SK-N-SH treated with all-trans-retinoic acid at 6 μM for 48 hours (cell line): ENCODE measurements around the gene PARL.

Source experiments
- ARNTL ChIP-seq: fragments of 450-650 bp; formaldehyde crosslinking; IDR thresholded peaks from 2 replicates; pipeline ENCODE4 v1.5.0; 2020; ENCODE audit warnings: low read depth, mild to moderate bottlenecking, moderate library complexity, borderline replicate concordance
- CREB5 ChIP-seq: fragments of 250-450 bp; sonication (Bioruptor Pico); IDR thresholded peaks from 2 replicates; pipeline ENCODE4 v1.5.1; 2020; ENCODE audit warnings: low read depth, mild to moderate bottlenecking, moderate library complexity
- ESRRG ChIP-seq: fragments of 250-450 bp; sonication (Bioruptor Pico); IDR thresholded peaks from 2 replicates; pipeline ENCODE4 v1.6.1; 2021; ENCODE audit warnings: mild to moderate bottlenecking
- RARB ChIP-seq: fragments of 250-450 bp; sonication (Bioruptor Pico); IDR thresholded peaks from 2 replicates; pipeline ENCODE4 v1.8.0; 2021; ENCODE audit warnings: mild to moderate bottlenecking, moderate library complexity
- TCF4 ChIP-seq: fragments of 250-450 bp; sonication (Bioruptor Pico); IDR thresholded peaks from 2 replicates; pipeline ENCODE4 v1.8.0; 2021; ENCODE audit warnings: mild to moderate bottlenecking, moderate library complexity, borderline replicate concordance
- TOX ChIP-seq: fragments of 250-450 bp; sonication (Bioruptor Pico); IDR thresholded peaks from 2 replicates; pipeline ENCODE4 v1.8.0; 2021; ENCODE audit warnings: mild to moderate bottlenecking, moderate library complexity, borderline replicate concordance
- ZC3H10 ChIP-seq: fragments of 250-450 bp; sonication (Bioruptor Pico); IDR thresholded peaks from 2 replicates; pipeline ENCODE4 v1.5.1; 2021; ENCODE audit warnings: mild to moderate bottlenecking, moderate library complexity
- ZNF8 ChIP-seq: fragments of 450-650 bp; formaldehyde crosslinking; IDR thresholded peaks from 2 replicates; pipeline ENCODE4 v1.5.0; 2020; ENCODE audit warnings: mild to moderate bottlenecking, moderate library complexity
- TF ChIP-seq, protein P1 (sequence below): fragments of 250-450 bp; sonication (Bioruptor Pico); IDR thresholded peaks from 2 replicates; pipeline ENCODE4 v1.8.0; 2020; ENCODE audit warnings: mild to moderate bottlenecking, moderate library complexity, borderline replicate concordance
- TF ChIP-seq, protein P2 (sequence below): fragments of 250-450 bp; sonication (Bioruptor Pico); IDR thresholded peaks from 2 replicates; pipeline ENCODE4 v1.5.1; 2021; ENCODE audit warnings: mild to moderate bottlenecking, moderate library complexity

- TF ChIP-seq, protein P1, sequence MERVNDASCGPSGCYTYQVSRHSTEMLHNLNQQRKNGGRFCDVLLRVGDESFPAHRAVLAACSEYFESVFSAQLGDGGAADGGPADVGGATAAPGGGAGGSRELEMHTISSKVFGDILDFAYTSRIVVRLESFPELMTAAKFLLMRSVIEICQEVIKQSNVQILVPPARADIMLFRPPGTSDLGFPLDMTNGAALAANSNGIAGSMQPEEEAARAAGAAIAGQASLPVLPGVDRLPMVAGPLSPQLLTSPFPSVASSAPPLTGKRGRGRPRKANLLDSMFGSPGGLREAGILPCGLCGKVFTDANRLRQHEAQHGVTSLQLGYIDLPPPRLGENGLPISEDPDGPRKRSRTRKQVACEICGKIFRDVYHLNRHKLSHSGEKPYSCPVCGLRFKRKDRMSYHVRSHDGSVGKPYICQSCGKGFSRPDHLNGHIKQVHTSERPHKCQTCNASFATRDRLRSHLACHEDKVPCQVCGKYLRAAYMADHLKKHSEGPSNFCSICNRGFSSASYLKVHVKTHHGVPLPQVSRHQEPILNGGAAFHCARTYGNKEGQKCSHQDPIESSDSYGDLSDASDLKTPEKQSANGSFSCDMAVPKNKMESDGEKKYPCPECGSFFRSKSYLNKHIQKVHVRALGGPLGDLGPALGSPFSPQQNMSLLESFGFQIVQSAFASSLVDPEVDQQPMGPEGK: no peak
- TF ChIP-seq ARNTL: no peak
- no peak for TF ChIP-seq TOX (CRISPR knock-in tag)
- TF ChIP-seq ZC3H10 (CRISPR knock-in tag): no peak
- TF ChIP-seq RARB (CRISPR knock-in tag): no peak
- TF ChIP-seq, protein P2, sequence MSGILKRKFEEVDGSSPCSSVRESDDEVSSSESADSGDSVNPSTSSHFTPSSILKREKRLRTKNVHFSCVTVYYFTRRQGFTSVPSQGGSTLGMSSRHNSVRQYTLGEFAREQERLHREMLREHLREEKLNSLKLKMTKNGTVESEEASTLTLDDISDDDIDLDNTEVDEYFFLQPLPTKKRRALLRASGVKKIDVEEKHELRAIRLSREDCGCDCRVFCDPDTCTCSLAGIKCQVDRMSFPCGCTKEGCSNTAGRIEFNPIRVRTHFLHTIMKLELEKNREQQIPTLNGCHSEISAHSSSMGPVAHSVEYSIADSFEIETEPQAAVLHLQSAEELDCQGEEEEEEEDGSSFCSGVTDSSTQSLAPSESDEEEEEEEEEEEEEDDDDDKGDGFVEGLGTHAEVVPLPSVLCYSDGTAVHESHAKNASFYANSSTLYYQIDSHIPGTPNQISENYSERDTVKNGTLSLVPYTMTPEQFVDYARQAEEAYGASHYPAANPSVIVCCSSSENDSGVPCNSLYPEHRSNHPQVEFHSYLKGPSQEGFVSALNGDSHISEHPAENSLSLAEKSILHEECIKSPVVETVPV (CRISPR knock-in tag): no peak
- TF ChIP-seq ZNF8 (CRISPR knock-in tag): no peak
- no peak for TF ChIP-seq TCF4 (CRISPR knock-in tag)
- TF ChIP-seq CREB5 (CRISPR knock-in tag): no peak
- TF ChIP-seq ESRRG (CRISPR knock-in tag): no peak
Measured at GRCh38 chr3:183884097-183884426, 618 bp downstream of the PARL start.
